GM18867 (cell line): Measurements from ENCODE around the gene MTA2.
A peak's percentile ranks its signal among the peaks of the same experiment; 100 is the strongest.
"Not testable (repeated sequence)": the region's sequence is repeated elsewhere in the genome, so short reads cannot be mapped to it uniquely, and the experiment has no call there.

Source experiments
- ATAC-seq: cut with Tn5 transposase; IDR thresholded peaks from one replicate; pipeline ENCODE4 v1.9.1; 2021; ENCODE audit warnings: mild to moderate bottlenecking, moderate library complexity; ENCODE audit not compliant: unreplicated experiment

MTA2 gene

DNA sequence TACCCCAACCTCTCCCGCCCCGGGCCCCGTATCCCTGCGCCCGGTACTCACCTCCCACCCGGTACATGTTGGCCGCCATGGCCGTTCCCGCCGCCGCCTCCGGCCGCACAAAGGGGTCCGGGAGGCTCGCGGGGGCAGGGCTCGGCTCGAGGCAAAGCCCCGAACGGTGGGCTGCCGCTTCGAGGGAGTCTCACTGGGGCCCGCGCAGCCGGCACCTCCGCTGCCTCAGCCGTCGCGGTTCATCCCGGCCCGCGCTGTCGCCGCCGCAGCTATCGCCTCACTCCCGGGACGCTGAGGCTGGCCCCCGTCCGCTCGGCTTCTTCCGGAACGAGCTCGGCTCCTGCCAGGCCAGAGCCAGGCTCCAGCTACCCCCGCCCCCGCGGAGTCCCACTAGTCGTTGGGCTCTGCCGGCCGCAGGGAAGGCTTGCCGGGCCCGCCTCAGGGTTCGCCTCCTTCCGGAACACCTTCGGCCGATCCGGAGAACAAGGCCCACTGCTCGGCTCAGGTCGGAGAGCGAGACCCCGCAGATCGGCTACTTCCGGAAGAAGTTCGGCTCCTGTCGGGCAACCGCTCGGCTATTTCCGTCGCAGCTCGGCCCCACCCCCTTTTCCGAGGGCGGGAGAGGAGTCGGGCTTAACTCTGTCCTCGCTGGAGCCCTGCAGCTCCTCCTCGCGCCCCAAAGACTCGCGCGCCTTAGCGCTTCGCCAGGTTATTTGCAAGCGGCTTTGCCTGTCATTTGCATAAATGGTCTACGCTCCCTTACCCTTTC is at the start of gene MTA2:
MTA2 (minus strand) TSS at position 494 of the 769 bp plus-strand sequence; CDS start at position 79, 415 bp downstream.
- peak; percentile 68 for ATAC-seq

- ATAC-seq, result not testable (repeated sequence)
These were observed 48.6 kb upstream of the MTA2 start for GRCh38 chr11:62650283-62650682.

GRCh38 chr11:62649486-62649885 is 47.8 kb upstream of the MTA2 start:
- ATAC-seq, result no peak

GRCh38 chr11:62648967-62649364 is 47.3 kb upstream of the MTA2 start:
- ATAC-seq, result no peak

- ATAC-seq, result no peak
These were observed 46.7 kb upstream of the MTA2 start for GRCh38 chr11:62648185-62648966.

DNA sequence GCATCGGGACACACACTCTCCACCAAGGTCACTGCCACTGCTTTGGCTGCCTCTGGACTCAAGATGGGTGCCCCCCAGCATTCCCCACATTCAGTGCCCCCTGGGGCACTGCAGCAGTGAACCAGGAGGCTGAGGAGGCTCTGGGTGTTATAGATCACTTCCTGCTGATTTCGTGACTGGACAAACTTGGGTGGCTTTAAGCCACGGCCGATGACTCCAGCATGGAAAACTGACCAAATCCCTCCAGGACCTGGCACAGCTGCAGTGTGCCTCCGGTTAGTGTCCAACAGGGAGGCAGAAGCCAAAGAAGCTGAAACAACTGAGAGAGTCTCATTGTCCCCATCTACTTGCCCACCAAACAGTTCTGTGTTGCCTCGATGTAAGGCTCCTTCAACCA is 45.9 kb upstream of the MTA2 start:
- ATAC-seq, result no peak

DNA sequence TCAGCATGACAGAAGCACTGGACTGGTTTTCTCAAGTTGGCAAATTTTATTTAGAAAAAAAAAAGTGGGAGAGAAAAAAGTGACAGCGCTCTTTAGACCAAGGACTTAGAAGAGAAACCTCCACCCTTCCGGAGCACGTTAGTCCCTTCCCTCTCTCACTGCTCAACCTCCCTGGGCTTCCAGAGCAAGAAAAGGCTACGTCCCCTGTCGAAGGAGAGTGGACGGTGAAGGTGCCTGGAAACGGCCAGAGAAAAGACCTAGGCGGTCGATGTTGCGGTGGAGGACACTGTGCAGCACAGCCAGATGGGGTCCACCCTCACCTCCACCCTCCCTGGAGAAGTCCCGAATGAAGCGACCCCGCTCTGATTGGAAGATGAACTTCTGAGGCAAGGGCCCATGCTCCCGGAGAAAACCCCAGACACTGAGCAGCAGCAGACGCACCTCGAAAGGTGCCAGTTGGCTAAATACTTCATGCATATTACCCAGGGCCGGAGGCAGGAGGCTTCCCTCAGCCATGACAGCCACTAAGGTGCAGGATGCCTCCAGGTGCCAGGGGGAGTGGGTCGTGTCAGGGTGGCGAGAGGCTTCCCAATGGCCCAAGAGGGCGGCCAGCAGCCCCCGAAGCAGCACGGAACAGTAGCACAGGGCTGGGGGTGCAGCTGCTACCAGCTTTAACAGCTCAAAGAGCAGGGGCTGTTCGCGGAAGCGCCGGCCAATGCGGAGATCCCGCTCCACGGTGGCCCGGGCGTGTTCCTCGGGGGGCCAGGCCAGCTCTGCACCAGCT is 45.4 kb upstream of the MTA2 start:
- no peak for ATAC-seq

DNA sequence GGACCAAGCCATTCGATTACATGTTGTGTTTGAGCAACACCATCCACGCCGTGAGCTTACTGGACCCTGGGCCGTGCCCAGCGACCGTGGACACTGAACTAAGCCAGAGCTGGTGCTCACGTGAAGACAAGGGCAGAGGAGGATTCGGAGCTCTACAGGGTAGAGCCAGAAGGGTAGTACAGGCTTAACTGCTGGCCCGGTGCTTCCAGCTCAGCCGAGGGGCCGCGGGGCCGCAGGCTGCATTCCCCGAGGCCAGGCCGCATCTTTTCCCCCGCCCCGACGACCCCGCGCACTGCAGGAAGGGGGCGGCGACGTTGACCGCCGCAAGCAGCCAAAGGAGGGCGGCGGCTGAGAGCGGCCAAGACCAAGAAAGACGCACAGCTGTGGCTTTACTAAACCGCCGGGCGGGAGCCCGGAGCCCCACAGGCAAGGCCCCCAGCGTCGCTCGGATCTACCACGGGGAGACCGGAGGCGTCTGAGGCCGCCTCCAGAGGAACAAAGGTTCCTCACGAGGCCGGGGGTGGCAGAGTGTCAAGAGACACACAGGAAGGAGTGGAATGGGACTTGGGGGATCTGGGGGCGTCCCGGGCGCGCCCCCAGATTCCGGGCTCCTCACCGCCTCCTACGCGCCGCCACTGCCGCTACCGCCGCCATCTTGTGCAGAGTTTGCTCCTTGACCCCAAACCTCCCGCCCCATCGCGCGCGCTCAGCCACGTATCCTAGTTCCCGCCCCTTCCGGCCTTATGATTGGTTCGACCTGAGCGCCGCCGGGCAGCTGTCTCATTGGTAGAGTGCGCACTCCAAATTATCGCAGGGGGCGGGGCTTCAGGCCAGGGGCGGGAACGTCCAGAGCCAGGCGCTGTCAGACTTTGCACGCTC is 44.5 kb upstream of the MTA2 start, which contains the start of gene GANAB:
GANAB (minus strand) TSS at position 668 of the 879 bp plus-strand sequence; CDS start at position 654, 14 bp downstream.
- ATAC-seq, result peak; percentile 91

GRCh38 chr11:62645671-62645945 is 43.9 kb upstream of the MTA2 start:
- ATAC-seq, result no peak

DNA sequence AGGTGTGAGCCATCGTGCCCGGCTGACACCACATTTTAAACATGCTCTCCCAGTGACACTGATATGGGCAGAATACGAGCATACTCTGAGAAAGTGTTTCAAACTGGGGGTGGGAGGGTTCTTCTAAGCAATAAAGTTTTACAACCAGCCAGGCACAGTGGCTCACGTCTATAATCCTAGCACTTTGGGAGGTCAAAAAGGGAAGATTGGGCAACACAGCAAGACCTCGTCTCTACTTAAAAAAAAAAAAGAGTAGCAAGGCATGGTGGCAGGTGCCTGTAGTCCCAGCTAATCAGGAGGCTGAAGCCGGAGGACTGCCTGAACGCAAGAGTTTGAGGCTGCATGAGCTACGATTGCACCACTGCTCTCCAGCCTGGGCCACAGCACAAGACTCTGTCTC is 42.6 kb upstream of the MTA2 start:
- no peak for ATAC-seq

DNA sequence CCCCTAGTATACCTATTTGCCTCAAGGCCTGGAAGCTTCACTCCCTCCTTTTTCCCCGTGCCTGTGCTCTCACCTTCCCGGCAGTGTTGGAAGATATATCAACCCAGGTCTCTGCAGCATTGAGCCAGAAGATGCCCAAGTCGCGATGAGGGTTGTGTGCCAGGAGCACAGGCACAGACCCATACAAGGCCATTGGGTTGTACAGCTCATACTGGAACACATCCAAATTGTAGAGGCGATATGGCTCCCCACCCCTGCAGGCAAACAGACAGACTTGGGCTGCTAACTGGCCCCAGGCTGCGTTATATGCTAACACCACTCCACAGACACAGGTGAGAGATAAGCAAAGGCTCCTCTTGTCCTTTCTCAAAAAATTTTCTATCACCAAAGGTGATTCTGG is 30.8 kb upstream of the MTA2 start:
- ATAC-seq, result no peak

DNA sequence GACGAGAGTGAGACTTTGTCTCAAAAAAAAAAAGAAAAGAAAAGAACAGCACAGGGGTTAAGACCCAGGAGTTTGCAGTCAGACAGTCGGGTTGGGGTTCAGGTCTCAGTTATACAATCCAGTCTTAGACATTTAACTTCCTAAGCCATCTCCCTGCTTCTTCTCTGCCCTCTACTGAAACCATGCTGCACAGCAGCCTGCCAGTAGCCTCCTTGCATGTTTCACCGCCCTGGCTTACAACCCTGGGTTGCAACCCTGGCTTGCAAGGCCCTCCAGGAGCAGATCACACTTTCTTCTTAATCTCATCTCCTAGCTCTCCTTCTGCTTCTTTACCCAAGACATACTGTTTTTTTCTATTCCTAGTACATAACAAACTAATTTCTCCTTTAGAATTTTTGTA is 26.0 kb upstream of the MTA2 start:
- no peak for ATAC-seq

DNA sequence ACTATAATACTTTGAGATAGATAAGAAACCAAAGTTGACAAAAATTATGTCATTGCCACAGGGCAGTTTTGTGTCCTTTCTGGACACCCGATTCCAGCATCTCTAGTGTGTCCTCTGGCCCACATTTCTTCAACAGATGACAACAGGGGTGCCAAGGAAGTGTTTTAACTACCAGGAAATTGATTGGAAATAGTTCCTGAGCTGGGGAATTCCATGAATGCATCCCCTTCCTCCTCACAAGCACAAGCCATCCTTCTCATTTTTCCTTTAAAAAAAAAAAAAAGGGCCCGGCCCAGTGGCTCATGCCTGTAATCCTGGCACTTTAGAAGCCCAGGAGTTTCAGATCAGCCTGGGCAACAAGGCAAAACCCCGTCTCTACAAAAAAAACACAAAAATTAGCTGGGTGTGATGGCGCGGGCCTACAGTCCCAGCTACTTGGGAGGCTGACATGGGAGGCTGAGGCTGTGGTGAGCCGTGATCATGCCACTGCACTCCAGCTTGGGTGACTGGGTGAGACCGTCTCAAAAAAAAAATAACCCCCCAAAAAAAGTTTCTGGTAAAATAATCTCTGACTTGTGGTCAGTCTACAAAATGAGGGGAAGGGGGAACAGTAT is 20.9 kb upstream of the MTA2 start:
- no peak for ATAC-seq

DNA sequence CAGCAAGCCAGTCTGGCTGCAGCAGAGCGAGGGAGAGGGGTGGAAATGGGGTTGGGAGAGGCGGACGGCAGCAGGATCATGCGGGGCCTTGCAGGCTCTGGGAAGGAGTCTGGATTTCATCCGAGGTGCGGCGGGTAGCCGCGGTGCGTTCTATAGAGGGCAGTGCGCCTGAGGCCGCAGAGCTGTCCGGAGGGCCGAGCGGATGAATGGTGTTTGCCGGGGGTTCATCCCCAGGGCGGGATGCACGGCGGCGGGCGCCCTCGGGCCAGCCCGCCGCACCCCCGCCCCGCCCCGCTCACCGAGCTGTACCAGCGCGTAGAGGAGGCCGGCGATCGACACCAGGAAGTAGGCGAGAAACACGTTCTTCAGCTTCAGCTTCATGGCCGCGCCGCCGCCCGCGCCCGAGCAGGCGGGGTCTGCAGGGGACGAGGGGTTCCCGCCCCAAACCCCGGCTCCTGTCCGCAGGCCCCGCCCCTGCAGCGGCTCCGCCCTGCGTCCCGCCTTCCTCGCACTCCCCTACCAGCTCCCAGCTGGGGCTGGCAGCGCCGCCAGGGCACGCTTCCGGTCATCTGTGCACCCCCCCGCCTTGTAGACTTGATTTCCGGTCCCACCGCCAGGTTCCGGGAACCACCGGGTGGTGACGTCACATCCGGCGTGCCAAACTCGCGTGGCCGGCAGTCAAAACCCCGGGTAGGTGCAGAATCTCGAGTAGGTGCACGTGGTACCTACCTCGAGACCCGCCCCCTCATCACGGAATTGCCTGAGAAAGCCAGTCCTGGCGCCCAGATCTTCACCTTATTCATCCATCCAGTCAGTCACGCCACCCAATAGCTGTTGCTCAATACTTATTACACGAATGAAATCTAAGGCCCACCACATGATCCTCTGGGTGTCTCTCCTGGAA is 20.2 kb upstream of the MTA2 start, which contains the start of gene B3GAT3:
B3GAT3 (minus strand) TSS at position 420 of the 904 bp plus-strand sequence; CDS start at position 381, 39 bp downstream.
- ATAC-seq, result peak; percentile 92

DNA sequence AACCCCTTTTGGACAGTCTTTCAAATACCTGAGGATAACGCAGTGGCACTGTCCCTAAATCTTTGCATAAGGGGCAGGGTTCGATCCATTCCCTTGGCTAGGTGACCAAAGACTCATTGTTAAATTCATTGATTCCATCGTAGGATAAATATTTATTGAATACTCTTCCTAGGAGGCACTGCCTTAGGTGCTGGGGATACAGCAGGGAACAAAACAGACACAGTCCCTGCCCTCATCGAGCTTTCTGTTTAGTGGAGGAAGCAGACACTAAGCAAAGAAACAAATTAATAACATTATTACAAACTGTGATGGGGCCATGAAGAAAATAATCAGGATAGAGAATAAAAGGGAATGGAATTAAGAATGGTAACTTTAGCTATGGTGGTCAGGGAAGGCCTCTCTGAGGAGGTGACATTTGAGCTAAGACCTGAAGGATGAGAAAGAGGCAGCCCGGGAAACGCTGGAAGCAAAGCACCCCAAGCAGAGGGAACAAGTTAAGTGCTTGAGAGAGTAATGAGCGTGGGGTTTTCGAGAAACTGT is 19.4 kb upstream of the MTA2 start:
- ATAC-seq, result no peak

DNA sequence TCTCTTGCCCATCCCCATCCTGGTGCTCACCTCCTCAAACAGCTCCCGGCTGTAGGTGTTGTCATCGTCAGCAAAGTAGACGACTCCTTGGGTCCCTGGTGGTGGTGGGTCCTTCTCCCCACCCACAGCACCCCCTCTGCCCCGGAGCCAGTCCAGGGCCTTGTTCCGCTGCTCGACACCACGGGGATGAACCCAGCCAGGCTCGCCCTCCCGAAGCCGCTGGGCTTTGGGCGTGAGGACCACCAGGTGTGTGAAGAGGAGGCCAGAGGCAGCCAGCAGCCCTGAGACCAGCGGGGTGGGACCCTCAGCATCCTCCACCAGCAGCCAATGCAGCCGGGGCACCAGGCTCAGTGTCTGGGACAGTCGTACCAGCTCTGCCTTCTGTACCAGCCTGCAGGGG is 15.3 kb upstream of the MTA2 start:
- not testable (repeated sequence) for ATAC-seq

DNA sequence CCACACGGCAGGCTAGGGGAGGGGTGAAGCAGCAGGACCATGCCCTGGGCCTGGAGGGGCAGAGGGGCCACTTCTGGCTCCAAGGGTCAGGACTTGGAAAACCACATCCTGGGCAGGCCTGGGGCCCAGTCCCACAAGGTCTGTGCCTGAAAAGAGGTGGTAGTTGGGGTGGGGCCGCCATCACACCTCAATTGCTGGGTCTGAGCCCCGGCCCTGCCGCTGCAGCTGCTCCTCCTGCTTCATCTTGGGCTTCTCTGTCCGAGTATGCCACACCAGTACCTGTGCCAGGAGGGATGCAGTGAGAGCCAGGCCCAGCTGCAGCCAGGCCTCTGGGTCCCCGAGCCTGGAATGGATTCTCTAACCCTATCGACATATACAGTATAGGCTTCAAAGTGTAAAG is 13.9 kb upstream of the MTA2 start:
- ATAC-seq, result no peak

GRCh38 chr11:62614275-62614674 is 12.6 kb upstream of the MTA2 start:
- ATAC-seq, result no peak

DNA sequence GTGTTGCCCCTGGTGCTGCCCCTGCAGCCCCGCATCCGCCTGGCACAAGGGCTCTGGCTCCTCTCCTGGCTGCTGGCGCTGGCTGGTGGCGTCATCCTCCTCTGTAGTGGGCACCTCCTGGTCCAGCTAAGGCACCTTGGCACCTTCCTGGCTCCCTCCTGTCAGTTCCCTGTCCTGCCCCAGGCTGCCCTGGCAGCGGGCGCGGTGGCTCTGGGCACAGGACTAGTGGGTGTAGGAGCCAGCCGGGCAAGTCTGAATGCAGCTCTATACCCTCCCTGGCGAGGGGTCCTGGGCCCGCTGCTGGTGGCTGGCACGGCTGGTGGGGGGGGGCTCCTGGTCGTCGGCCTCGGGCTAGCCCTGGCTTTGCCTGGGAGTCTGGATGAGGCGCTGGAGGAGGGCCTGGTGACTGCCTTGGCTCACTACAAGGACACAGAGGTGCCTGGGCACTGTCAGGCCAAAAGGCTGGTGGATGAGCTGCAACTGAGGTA is 11.7 kb upstream of the MTA2 start:
- ATAC-seq, result no peak
